ENCODE measurements around the gene LYZ.

DNA sequence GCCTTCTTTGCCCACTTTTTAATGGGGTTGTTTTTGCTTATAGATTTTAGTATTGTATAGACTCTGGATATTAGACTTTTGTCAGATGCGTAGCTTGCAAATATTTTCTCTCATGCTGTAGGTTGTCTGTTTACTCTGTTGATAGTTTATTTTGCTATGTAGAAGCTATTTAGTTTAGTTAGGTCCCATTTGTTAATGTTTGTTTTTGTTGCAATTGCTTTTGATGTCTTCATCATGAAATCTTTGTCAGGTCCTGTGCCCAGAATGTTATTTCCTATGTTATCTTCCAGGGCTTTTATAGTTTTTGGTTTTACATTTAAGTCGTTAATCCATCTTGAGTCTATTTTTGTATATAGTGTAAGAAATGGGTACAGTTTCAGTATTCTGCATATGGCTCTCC lies 30.0 kb upstream of the LYZ start:
- TF ChIP-seq, protein P1, sequence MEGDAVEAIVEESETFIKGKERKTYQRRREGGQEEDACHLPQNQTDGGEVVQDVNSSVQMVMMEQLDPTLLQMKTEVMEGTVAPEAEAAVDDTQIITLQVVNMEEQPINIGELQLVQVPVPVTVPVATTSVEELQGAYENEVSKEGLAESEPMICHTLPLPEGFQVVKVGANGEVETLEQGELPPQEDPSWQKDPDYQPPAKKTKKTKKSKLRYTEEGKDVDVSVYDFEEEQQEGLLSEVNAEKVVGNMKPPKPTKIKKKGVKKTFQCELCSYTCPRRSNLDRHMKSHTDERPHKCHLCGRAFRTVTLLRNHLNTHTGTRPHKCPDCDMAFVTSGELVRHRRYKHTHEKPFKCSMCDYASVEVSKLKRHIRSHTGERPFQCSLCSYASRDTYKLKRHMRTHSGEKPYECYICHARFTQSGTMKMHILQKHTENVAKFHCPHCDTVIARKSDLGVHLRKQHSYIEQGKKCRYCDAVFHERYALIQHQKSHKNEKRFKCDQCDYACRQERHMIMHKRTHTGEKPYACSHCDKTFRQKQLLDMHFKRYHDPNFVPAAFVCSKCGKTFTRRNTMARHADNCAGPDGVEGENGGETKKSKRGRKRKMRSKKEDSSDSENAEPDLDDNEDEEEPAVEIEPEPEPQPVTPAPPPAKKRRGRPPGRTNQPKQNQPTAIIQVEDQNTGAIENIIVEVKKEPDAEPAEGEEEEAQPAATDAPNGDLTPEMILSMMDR (IDR thresholded peaks at IDR 0.05) = no peak
- no peak for TF ChIP-seq EP300 (IDR thresholded peaks at IDR 0.05)
